T-helper 2 cell treated with Interferon-gamma antibody and Interleukin-4, amounts not matched to agents 100 ng/mL and 5 ng/mL, for 36 hours (primary cell): Measurements from ENCODE around the gene ST8SIA5. TPM values are rescaled to one million over a fixed set of nuclear protein-coding genes. Genes with fewer than 3 reads are reported as not detected.

Source experiments
- intact Hi-C: fragments of 100-400 bp; cut with micrococcal nuclease; formaldehyde crosslinking; loops from one replicate; pipeline ENCODE4 v1.15.1; 2023
- total RNA-seq: library from RNA; stranded (reverse); gene quantifications from 2 replicates; pipeline ENCODE4 v1.2.3, GENCODE V29; 2022

ST8SIA5 gene
- total RNA-seq, 1 donor from 2014 or later, result not detected

DNA sequence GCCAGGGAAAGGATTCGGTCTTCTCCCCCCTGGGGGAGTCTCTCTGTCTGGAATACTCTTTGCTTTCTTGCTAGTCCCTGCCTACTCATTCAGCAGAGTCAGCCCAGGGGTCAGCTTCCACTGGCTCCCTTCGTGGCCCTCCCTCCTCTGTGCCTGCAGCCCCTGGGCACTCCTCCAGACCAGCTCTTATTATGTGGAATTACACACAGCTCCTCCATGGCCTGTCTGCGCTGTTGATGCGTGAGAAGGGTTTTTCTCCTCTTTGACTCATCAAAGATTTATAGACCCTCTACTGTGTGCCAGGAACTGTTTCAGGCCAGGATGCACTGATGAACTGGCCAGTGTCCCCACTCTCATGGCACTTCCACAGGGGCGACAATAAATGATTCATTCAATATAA lies 44.4 kb downstream of the ST8SIA5 start:
- intact Hi-C loops, result no loop called here

DNA sequence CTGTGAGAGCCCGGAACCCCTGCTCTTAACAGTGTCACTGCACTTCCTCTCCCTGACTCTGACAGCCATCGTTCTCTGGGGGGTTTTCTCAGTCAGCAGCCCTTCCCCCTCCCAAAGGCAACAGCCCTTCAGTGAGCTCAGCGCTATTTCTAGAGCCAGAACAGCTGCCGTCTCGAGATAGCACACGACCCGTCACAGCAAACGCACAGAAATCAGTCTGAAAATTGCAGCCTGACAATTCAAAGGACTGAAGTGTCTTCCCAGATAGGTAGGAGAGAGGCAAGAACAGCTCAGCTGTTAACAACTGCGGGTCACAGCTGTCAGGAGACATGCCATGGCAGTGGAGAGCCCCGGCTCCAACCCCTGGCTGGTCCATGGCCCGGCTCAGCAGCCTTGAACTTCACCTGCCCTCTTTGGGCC lies 45.4 kb downstream of the ST8SIA5 start:
- intact Hi-C loops, result no loop called here

GRCh38 chr18:46706968-46707367 lies 49.9 kb downstream of the ST8SIA5 start:
- intact Hi-C loops, result no loop called here

DNA sequence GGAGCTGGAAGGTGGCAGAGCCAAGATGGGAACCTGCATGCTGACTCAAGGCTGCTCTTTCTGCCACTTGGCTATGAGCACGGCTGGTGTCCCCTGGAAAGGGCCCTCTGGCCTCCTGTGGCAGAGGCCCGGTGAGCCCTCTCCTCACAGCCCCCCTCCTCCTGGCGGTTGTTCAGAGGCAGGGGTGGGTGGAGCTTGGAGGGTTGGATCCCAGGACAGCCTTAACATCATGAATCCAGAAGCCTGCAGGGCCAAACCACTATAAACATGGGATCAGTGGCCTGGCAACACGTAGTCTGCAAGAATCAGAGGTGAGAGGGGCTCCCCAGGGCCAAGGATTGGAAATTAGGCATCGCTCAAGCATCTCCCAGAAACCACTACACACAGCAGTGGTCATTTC lies 51.3 kb downstream of the ST8SIA5 start:
- intact Hi-C loops, result no loop called here

DNA sequence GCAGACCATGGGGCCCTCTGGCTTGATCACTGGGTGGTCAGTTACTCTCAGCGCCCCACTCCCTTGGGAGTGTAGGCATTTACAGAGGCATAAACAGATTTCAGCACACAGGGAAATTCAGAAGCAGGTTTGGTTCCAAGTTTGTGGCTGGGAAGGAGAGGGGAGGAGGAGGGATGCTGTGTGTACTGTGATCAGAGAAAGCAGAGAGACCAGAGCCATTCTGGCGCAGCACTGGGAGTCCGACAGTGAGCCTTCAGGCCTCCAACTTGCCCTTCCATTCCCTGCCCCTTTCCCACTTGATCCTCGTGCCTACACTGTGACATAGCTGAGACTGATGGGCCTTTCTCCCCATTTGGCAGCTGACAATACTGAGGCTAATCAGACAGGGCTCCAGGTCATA lies 52.0 kb downstream of the ST8SIA5 start:
- intact Hi-C loops, result no loop called here

DNA sequence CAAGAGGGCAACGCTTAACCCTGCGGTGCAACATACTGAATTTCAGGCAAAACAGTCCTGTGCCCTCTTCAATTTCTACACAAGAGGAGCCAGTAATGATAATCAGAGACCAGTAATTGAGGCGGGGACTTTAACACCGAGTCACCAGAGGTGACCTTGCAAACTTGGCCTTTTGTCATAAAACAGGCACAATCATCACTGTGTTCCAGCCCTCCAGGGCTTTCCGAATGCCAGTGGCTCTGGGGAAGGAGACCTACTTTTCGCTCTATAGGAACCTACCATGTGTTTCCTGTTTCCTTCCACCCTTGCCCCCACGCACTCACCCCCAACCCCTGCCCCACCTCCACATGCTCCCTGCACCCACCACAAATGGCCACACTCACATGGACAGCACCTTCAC lies 52.7 kb downstream of the ST8SIA5 start:
- intact Hi-C loops, result no loop called here

DNA sequence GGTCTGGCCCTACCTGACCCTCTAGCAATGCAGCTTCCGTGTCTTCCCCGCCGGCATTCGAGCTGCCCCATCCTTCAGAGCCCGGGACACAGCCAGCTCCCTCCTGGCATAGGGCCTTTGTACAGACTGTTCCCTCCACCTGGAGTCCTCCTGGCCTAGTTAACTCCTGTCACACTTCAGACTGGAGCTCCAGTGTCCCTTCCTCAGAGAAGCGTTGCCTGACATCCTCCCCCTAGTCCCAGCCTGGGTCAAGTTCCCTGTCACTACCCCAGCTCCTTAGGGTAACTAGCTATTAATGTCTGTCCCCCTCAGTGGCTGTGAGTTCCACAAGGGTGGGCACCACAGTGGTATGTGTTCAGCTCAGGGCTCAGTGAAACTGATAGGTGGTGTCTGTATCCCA lies 54.4 kb downstream of the ST8SIA5 start:
- intact Hi-C loops, result no loop called here

- intact Hi-C loops, result no loop called here
Measured at GRCh38 chr18:46700066-46700824, 56.6 kb downstream of the ST8SIA5 start.

DNA sequence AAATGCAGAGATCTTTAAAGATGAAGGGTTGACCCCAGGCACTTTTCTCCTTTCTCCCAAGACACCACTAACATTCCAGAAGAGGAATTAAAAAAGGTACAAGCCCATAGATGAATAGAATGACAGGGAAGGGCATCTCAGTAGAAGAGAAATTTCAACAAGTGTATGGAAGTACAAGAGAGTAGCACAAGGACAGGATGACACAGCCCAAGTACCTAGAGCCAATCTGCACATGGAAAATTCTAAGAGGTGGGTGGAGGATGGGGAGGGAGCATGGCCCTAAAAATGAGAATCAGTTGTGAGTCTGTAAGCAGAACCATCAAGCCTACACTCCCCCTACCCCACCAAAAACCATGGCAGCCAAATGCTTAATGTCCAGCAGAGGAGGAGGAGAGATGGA lies 60.2 kb downstream of the ST8SIA5 start:
- intact Hi-C loops, result no loop called here

DNA sequence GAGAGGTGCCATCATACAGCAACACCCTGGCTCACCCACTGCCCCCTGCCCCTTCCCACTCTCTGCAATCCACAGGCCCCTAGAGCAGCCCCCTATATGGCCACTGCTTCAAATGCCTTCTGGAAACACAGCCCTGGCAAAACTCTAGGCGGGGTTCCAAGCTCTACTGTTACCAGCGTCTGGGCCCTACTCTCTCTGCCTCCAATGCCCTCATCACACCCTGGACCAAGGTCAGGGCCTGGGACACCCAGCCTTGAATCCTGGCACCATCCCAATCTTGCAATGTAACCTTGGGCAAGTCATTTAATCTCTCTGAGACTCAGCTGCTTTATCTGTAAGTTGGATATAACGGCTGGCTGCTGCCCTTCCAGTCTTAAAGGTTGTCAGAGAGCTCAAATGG lies 60.6 kb downstream of the ST8SIA5 start:
- intact Hi-C loops, result no loop called here

GRCh38 chr18:46693996-46694395 lies 62.9 kb downstream of the ST8SIA5 start:
- intact Hi-C loops, result no loop called here

DNA sequence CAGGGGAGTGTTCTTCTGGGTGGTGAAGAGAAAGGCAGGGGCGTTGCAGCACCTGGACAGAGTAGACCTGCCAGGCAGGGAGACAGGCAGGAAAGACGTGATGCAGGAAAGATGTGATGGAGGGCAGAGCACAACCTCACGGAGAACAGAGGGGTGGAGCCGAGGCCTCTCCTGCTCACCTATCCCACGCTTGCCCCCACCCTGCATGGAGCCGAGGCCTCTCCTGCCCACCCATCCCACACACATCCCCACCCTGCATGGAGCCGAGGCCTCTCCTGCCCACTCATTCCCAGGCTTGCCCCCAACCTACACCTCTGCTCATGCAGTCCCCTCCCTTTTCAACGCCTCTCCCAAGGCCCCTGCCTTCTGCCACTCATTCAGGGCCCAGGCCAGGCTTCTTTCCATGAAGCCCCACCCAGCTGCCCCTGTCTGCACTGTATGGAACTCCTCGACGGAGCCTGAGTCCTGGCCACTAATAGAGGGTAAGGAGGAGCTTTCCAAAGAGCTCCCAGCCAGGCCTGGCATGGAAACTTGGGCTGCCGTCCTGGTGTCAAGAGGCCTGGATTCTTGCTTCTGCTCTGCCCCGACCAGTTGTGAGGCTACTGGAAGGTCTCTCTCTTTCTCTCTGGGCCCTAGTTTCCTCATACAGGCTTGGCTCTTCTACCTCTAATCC lies 67.9 kb downstream of the ST8SIA5 start:
- intact Hi-C loops, result no loop called here

DNA sequence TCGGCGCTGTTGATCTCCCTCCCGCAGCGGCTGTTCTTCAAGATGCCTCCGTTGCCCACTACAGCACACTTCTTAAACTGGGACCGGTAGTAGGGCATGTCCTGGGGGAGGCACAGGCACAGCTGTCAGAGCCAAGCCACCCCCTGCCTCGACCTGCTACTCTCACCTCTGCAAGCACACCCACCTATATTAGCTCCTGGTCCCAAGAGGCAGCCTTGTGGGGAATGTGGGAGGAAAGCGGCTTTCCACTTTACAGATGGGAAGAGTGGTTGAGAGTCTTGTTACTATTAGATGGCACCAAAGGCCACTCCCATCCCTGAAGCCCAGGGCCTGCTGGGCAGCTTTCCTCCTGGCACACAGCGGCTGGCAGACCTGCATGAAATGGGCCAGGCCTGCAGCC lies 70.7 kb downstream of the ST8SIA5 start:
- intact Hi-C loops, result no loop called here

- intact Hi-C loops, result no loop called here
Measured at GRCh38 chr18:46683252-46683651, 73.6 kb downstream of the ST8SIA5 start.

DNA sequence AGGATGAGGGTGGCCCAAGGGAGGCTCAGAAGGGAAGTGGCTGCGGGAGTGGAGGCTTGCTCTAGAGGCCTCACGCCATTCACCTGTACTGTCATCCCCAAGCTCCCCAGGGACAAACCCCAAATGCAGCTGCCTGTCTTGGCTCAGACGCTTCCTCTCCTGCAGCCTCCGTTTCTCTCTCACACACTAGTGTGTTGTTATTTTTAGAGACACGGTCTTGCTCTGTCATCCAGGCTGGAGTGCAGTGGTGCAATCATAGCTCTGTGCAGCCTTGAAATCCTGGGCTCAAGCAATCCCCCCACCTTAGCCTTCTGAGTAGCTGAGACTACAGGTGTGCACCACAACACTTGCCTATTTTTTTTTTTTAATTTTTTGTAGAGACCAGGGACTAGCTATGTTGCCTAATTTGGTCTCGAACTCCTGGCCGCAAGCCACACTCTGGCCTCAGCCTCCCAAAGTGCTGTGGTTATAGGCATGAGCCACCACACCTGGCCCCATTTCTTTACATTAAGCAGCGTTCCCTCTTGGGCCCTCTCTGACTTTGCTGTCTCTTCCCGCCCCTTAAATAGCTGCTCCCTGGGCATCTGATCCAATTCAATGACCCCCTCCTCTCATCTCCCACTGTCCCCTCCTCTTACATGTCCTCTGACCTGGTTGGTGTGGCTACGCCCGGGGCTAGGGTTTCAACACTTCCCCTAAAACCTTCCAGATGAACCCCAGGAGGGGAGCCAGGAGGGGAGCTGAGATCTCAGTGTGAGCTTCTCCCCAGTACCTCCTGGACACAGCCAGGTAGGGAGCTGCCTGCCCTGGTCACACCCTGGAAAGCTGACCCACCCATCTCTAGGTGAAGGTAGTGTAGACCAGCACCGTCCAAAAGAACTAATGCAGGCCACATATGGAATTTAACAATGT lies 75.8 kb downstream of the ST8SIA5 start:
- intact Hi-C loops, result no loop called here

GRCh38 chr18:46679846-46680598 lies 76.8 kb downstream of the ST8SIA5 start:
- intact Hi-C loops, result no loop called here

- intact Hi-C loops, result no loop called here
Measured at GRCh38 chr18:46678785-46679399, 78.0 kb downstream of the ST8SIA5 start.

DNA sequence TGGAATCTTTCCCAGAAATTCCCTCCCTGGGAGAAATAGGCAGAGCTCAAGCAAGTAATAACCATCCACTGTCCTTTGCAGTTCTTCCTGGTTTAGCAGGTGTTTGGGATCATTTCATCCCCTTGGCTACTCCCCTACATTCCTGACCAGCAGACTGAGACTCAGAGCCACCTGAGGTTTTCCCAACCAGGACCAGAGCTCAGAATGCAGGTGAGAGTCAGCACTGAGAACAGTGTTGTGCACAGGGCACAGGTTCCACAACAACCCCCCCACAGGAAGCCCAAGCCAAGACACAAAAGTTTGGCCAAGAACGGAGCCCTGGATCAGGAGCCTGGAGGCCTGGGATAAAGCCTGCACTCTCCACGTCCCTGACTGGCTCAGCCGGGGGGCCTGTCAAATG lies 78.8 kb downstream of the ST8SIA5 start:
- intact Hi-C loops, result no loop called here

- intact Hi-C loops, result no loop called here
Measured at GRCh38 chr18:46677611-46678010, 79.2 kb downstream of the ST8SIA5 start.

GRCh38 chr18:46676182-46676835 lies 80.5 kb downstream of the ST8SIA5 start:
- intact Hi-C loops, result no loop called here
